CD14-positive monocyte (primary cell): ENCODE results near the gene HSDL1. TPM values are rescaled to one million over a fixed set of nuclear protein-coding genes. Genes with fewer than 3 reads are reported as not detected.
A peak's percentile ranks its signal among the peaks of the same experiment; 100 is the strongest.

Experiments
- DNase-seq, 3 donors: peaks; one replicate each; pipeline ENCODE4 v3.0.0-alpha.2; 2011 to 2022
- H2AFZ ChIP-seq: 2 replicates; pipeline ENCODE4 v1.6.0; 2012; ENCODE audit warnings: mild to moderate bottlenecking, low read depth, low read length, inconsistent platforms; ENCODE audit not compliant: insufficient read depth, poor library complexity, severe bottlenecking
- H3K27ac ChIP-seq, 2 donors: 1 replicate in 1 of 2; 2 replicates in 1 of 2; pipeline ENCODE4 v1.5.1; 2012 to 2013; ENCODE audit warnings: low read length in 2 of 2, control low read depth in 1 of 2, inconsistent platforms in 1 of 2, low read depth in 1 of 2, mild to moderate bottlenecking in 1 of 2
- H3K27me3 ChIP-seq, 2 donors: one replicate each; pipeline versions ENCODE4 v1.6.0 to v1.6.1; 2011 to 2013; ENCODE audit warnings: low read length in 2 of 2; ENCODE audit not compliant: control insufficient read depth in 2 of 2, insufficient read depth in 2 of 2
- H3K36me3 ChIP-seq, 2 donors: replicated peaks in 1 of 2; 1 replicate in 1 of 2; 2 replicates in 1 of 2; pipeline versions ENCODE4 v1.5.1 to v1.6.1; 2012 to 2013; ENCODE audit warnings: low read length in 2 of 2, control low read depth in 1 of 2, inconsistent platforms in 1 of 2, mild to moderate bottlenecking in 1 of 2; ENCODE audit not compliant: insufficient read depth in 2 of 2, control insufficient read depth in 1 of 2
- H3K4me1 ChIP-seq, 2 donors: 1 replicate in 1 of 2; 2 replicates in 1 of 2; pipeline versions ENCODE4 v1.5.1 to v1.6.1; 2012 to 2013; ENCODE audit warnings: low read length in 2 of 2, control low read depth in 1 of 2, inconsistent platforms in 1 of 2, mild to moderate bottlenecking in 1 of 2, moderate library complexity in 1 of 2; ENCODE audit not compliant: insufficient read depth in 2 of 2, control insufficient read depth in 1 of 2
- H3K4me2 ChIP-seq: replicated peaks from 2 replicates; pipeline ENCODE3; 2012; ENCODE audit warnings: low read length, moderate library complexity, mild to moderate bottlenecking; ENCODE audit not compliant: poor library complexity, severe bottlenecking; ENCODE audit errors: extremely low read depth
- H3K4me3 ChIP-seq, 3 experiments: fragments of 200-600 bp in 1 of 3; sonication (generic) in 1 of 3; replicated peaks in 1 of 3; 1 replicate in 2 of 3; 2 replicates in 1 of 3; pipeline ENCODE4 v1.5.1; 2011 to 2013; ENCODE audit warnings: low read length in 3 of 3, mild to moderate bottlenecking in 3 of 3, control low read depth in 2 of 3, low read depth in 2 of 3, inconsistent platforms in 1 of 3, moderate library complexity in 1 of 3
- H3K79me2 ChIP-seq: 2 replicates; pipeline ENCODE4 v1.6.0; 2012; ENCODE audit warnings: mild to moderate bottlenecking, control low read depth, inconsistent platforms, low read length, moderate library complexity; ENCODE audit not compliant: insufficient read depth
- H3K9ac ChIP-seq: 2 replicates; pipeline ENCODE4 v1.6.0; 2017; ENCODE audit warnings: low read length, mild to moderate bottlenecking; ENCODE audit not compliant: insufficient read depth, poor library complexity, severe bottlenecking
- H3K9me3 ChIP-seq, 2 donors: replicated peaks in 1 of 2; 1 replicate in 1 of 2; 2 replicates in 1 of 2; pipeline versions ENCODE4 v1.5.1 to v1.6.1; 2012 to 2013; ENCODE audit warnings: low read length in 2 of 2, control low read depth in 1 of 2; ENCODE audit not compliant: control insufficient read depth in 1 of 2, insufficient read depth in 1 of 2
- H4K20me1 ChIP-seq: 2 replicates; pipeline ENCODE4 v1.6.0; 2012; ENCODE audit warnings: mild to moderate bottlenecking, low read length, control low read depth, moderate library complexity; ENCODE audit not compliant: insufficient read depth
- H3K27ac Mint-ChIP-seq, 7 donors: one replicate each; pipeline ENCODE4 v1.8.0; 2020; ENCODE audit warnings: mild to moderate bottlenecking in 7 of 7, mixed read lengths in 7 of 7, moderate library complexity in 6 of 7, inconsistent platforms in 2 of 7
- H3K27me3 Mint-ChIP-seq, 3 donors: one replicate each; pipeline ENCODE4 v1.8.0; 2021 to 2022; ENCODE audit warnings: low read depth in 3 of 3, mild to moderate bottlenecking in 3 of 3, mixed read lengths in 3 of 3, moderate library complexity in 3 of 3, inconsistent platforms in 1 of 3
- H3K36me3 Mint-ChIP-seq, 2 donors: one replicate each; pipeline ENCODE4 v1.8.0; 2020; ENCODE audit warnings: mixed read lengths in 2 of 2, inconsistent platforms in 1 of 2, mild to moderate bottlenecking in 1 of 2
- H3K4me1 Mint-ChIP-seq: one replicate; pipeline ENCODE4 v1.8.0; 2020; ENCODE audit warnings: mild to moderate bottlenecking, mixed read lengths
- H3K4me3 Mint-ChIP-seq, 2 donors: one replicate each; pipeline ENCODE4 v1.8.0; 2020; ENCODE audit warnings: mild to moderate bottlenecking in 2 of 2, mixed read lengths in 2 of 2, moderate library complexity in 1 of 2
- H3K9me3 Mint-ChIP-seq, 7 donors: one replicate each; pipeline ENCODE4 v1.8.0; 2020 to 2022; ENCODE audit warnings: mixed read lengths in 7 of 7, mild to moderate bottlenecking in 6 of 7, moderate library complexity in 6 of 7, inconsistent platforms in 2 of 7
- WGBS: methylation state at CpG from one replicate; pipeline ENCODE4 v1.1.5; 2013; ENCODE audit warnings: missing lambda C conversion rate; ENCODE audit not compliant: insufficient coverage; 5-methylcytosine and 5-hydroxymethylcytosine counted together
- intact Hi-C, 2 donors: fragments of 100-400 bp; cut with micrococcal nuclease; formaldehyde crosslinking; loops; one replicate each; pipeline versions ENCODE4 v1.15.0 to v1.15.1; 2023
- polyA plus RNA-seq, 3 donors: library from polyadenylated mRNA; depleted of rRNA in 1 of 3; unstranded in 2 of 3; stranded (reverse) in 1 of 3; fragments of 300-500 nt in 2 of 3; fragments of >200 nt in 1 of 3; fragmentation: Illumina TruSeq in 2 of 3; gene quantifications; 1 replicate in 2 of 3; 2 replicates in 1 of 3; pipeline ENCODE4 v1.2.3, GENCODE V29; 2012 to 2021
- TF ChIP-seq, protein P1 (sequence below): fragments of 200-600 bp; IDR thresholded peaks from one replicate; pipeline ENCODE4 v1.8.0; 2022; ENCODE audit warnings: antibody characterized with exemption, mild to moderate bottlenecking

HSDL1 gene
- polyA plus RNA-seq, 3 donors: 7.3 to 13.3 (median 8.0) TPM

DNA sequence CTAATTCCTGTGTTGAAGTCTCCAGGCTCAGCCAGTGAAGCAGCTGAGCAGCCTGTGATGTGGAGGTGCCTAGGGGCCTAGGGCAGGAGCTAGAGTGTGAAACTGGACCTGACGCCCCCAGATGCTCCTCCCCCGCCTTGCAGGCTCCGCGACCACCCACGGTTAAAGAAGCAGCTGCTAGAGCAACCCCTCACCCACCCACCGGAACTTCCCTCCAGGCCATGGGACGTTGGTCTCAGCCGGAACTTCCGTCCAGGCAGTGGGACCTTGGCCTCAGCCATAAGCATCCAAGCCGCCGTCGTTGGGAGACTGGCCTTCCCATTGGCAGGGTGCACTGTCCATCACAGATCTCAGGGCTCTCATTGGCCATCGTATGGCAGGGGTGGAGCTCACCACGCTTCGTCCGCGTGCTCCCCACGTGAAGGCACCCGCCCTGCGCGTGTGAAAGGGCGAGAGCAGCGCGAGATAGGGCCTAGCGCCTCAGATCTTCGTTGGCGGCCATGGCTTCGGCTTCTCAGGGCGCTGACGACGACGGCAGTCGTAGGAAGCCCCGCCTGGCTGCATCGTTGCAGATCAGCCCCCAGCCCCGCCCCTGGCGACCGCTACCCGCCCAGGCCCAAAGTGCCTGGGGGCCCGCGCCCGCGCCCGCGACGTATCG, 45.9 kb upstream of the HSDL1 start, which contains the start of gene ADAD2:
Gene ADAD2, plus strand, starts transcription at position 427 of the 658 bp plus-strand sequence. Its CDS starts 74 bp downstream, at position 501.
- Histone ChIP-seq H3K4me2 (no peak within 1 kb of the TSS), H3K4me1 (peaks cover 9 to 15% of the 10 kb centered on the region in 2 donors), H3K79me2 (peaks cover 10% of the 10 kb centered on the region), H3K36me3 (no peaks in the 10 kb centered on the region), H3K4me3 (no peak within 1 kb of the TSS), H3K27ac (no peak within 1 kb of the TSS), H3K9me3 (no peaks in the 10 kb centered on the region), H3K27me3 (no peaks in the 10 kb centered on the region), H3K9ac (no peak within 1 kb of the TSS), H2AFZ (no peak within 1 kb of the TSS), H4K20me1 (no peaks in the 10 kb centered on the region)
- H3K4me3 Mint-ChIP-seq: no peak within 1 kb of the TSS
- no peaks in the 10 kb centered on the region for H3K9me3 Mint-ChIP-seq
- 94% methylated on average over 46 of the region's 47 CpGs for WGBS
- TF ChIP-seq, protein P1, sequence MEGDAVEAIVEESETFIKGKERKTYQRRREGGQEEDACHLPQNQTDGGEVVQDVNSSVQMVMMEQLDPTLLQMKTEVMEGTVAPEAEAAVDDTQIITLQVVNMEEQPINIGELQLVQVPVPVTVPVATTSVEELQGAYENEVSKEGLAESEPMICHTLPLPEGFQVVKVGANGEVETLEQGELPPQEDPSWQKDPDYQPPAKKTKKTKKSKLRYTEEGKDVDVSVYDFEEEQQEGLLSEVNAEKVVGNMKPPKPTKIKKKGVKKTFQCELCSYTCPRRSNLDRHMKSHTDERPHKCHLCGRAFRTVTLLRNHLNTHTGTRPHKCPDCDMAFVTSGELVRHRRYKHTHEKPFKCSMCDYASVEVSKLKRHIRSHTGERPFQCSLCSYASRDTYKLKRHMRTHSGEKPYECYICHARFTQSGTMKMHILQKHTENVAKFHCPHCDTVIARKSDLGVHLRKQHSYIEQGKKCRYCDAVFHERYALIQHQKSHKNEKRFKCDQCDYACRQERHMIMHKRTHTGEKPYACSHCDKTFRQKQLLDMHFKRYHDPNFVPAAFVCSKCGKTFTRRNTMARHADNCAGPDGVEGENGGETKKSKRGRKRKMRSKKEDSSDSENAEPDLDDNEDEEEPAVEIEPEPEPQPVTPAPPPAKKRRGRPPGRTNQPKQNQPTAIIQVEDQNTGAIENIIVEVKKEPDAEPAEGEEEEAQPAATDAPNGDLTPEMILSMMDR: no peak
- no peak for DNase-seq
- H3K27me3 Mint-ChIP-seq: peaks cover 0 to 14% (median 5%) of the 10 kb centered on the region in 3 donors
- H3K4me1 Mint-ChIP-seq: peaks cover 17% of the 10 kb centered on the region
- intact Hi-C loops: loop anchor here in 1 of 2 donors (10.0 kb wide), 1 partner anchor 46 kb away; the partner anchor contains the start of genes DNAAF1 and HSDL1
- H3K36me3 Mint-ChIP-seq: no peaks in the 10 kb centered on the region
- peak within 1 kb of the TSS in 1 of 7 donors; percentile 19 for H3K27ac Mint-ChIP-seq

DNA sequence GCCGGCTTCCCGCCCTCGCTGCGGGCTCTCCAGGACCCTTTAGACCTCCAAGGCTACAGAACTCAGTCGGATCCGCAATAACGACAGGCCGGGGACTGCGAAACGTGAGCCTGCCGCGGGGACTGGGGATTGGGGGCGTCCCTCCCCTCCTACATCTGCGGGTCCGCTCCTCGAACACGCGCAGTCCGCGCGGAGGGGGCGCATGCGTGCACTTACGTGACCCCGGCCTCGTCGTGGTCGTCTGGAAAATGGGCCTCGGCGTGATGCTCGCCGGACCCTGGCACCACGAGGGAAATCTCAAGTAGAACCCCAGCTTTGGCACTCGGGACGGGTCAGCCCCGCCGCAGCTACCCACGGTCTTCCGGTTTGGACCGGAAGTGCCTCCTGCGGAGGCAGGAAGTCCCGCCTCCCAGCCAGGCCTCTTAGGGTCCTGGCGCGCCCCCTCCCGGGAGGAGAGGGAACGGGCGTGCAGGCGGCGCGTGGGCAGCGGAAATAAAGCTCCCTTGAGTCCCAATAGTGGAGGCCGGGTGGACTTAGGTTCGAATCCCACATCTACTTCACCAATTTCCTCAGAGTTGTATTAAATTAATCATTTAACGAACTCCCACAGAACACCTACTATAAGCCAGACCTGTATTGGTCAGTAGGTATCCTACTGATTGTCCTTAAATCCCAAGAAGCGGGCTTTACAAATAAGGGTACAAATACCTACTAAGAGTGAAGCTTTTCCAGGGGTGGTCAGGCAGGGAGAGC, 41.9 kb upstream of the HSDL1 start, which contains the start of gene TAF1C:
Gene TAF1C, minus strand, starts transcription at position 373 of the 753 bp plus-strand sequence. CDS start 2,069 bp downstream, outside the sequence.
- intact Hi-C loops: loop anchor here (2.0 to 5.0 kb wide), 4 partner anchors 100 to 220 kb away; partner anchors contain the start of gene NECAB2 (in 2 of the 2)
- Histone ChIP-seq H3K4me3 (peak within 1 kb of the TSS; percentile 67 to 97 (median 92)), H2AFZ (peak within 1 kb of the TSS; percentile 99), H3K9ac (peak within 1 kb of the TSS; percentile 94), H3K79me2 (peaks cover 32% of the 10 kb centered on the region), H3K4me1 (peaks cover 7 to 11% of the 10 kb centered on the region in 2 donors), H3K27ac (peak within 1 kb of the TSS; percentile 55 to 90), H3K9me3 (no peaks in the 10 kb centered on the region), H3K27me3 (no peaks in the 10 kb centered on the region), H3K36me3 (peaks cover 30 to 34% of the 10 kb centered on the region in 2 donors), H3K4me2 (peak within 1 kb of the TSS; percentile 92), H4K20me1 (peaks cover 5% of the 10 kb centered on the region)
- Mint-ChIP-seq H3K27me3 (peaks cover 0 to 1% (median 0%) of the 10 kb centered on the region in 3 donors), H3K27ac (peak within 1 kb of the TSS; percentile 88 to 96 (median 91)), H3K4me1 (peaks cover 13% of the 10 kb centered on the region), H3K36me3 (peaks cover 35 to 36% of the 10 kb centered on the region in 2 donors), H3K9me3 (no peaks in the 10 kb centered on the region), H3K4me3 (peak within 1 kb of the TSS; percentile 89 to 93)
- DNase-seq: peak; percentile 94 to 95 (median 95)
- TF ChIP-seq, protein P1: peak; percentile 94
- WGBS: under 1% methylated on average over 46 of the region's 55 CpGs
